Activated B cell treated with CpG ODN at 0.5 μM for 24 hours (primary cell): ENCODE data around the gene FADS1. TPM values are rescaled to one million over a fixed set of nuclear protein-coding genes. Genes with fewer than 3 reads are reported as not detected.

Experiments
- ATAC-seq: fragments of 200-7000 bp; cut with Tn5 transposase; one replicate; pipeline ENCODE4 v1.10.0; 2021; ENCODE audit warnings: low read depth, mild to moderate bottlenecking, moderate library complexity
- CTCF ChIA-PET: fragments of 350-600 bp; sonication (Branson Sonifier 250); formaldehyde crosslinking; loops from one replicate; lab custom pipeline; 2021; ENCODE audit warnings: antibody characterized with exemption; lab: Charles Lee
- POLR2A ChIA-PET: fragments of 350-600 bp; sonication (Branson Sonifier 250); formaldehyde crosslinking; loops from one replicate; lab custom pipeline; 2021; ENCODE audit warnings: antibody characterized with exemption; lab: Charles Lee
- DNase-seq: peaks from one replicate; pipeline ENCODE4 v3.0.0; 2022
- H3K27ac Mint-ChIP-seq: one replicate; pipeline ENCODE4 v1.8.0; 2020; ENCODE audit warnings: mixed read lengths
- H3K27me3 Mint-ChIP-seq: one replicate; pipeline ENCODE4 v1.8.0; 2021; ENCODE audit warnings: mixed read lengths
- H3K36me3 Mint-ChIP-seq: one replicate; pipeline ENCODE4 v1.8.0; 2021; ENCODE audit warnings: low read depth, mixed read lengths
- H3K4me1 Mint-ChIP-seq: one replicate; pipeline ENCODE4 v1.8.0; 2021; ENCODE audit warnings: mixed read lengths
- H3K4me3 Mint-ChIP-seq: one replicate; pipeline ENCODE4 v1.8.0; 2020; ENCODE audit warnings: mild to moderate bottlenecking, mixed read lengths
- H3K9me3 Mint-ChIP-seq: one replicate; pipeline ENCODE4 v1.8.0; 2020; ENCODE audit warnings: mixed read lengths
- intact Hi-C: fragments of 100-400 bp; cut with micrococcal nuclease; formaldehyde crosslinking; loops from one replicate; pipeline ENCODE4 v1.15.1; 2024
- total RNA-seq: library from RNA; stranded (reverse); gene quantifications from 2 replicates; pipeline ENCODE4 v1.2.3, GENCODE V29; 2022
- TF ChIP-seq, protein P1 (sequence below): fragments of 200-600 bp; IDR thresholded peaks from one replicate; pipeline ENCODE4 v1.8.0; 2022; ENCODE audit warnings: antibody characterized with exemption, mild to moderate bottlenecking

Gene FADS1
- total RNA-seq, 1 donor from 2014 or later = 23.3 TPM

DNA sequence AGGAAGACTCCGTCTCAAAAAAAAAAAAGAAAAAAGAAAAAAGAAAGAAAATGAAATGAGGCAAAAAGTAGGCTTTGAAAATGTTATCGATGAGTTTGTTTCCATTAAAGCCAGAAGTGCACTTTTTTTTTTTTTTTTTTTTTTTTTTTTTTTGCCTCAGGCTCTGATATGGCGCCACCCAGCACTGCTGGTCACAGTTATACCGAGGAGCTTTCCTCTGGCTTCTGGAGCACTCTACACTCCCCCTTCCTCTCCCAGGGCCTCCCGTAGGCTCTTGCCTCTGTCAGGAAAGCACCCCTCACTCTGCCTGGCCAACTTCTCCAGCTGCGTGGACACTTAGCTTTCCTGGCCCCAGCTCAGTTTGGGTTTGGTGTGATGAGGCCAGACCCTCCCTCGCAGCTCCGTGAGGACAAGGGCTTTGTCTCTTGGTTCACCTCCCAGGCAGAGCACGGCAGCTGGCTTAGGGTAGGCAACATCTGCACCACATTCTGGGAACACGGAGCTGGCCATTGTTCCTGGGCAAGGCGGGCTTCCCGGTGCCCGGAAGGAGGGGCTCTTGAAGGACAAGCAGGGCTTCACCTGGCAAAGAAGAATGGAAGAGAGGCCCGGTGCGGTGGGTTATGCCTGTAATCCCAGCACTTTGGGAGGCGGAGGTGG is 28.2 kb upstream of the FADS1 start:
- intact Hi-C loops = no loop called here
- peaks cover 1% of the 10 kb centered on the region for H3K36me3 Mint-ChIP-seq
- POLR2A ChIA-PET = interaction anchor here (0.5 kb wide), 1 partner anchor 116 kb away, joined by 3 read pairs; no protein-coding TSS in a partner anchor
- no peak overlapping the region for H3K27ac Mint-ChIP-seq
- no peaks in the 10 kb centered on the region for H3K9me3 Mint-ChIP-seq
- no peak overlapping the region for H3K4me3 Mint-ChIP-seq
- H3K27me3 Mint-ChIP-seq = no peaks in the 10 kb centered on the region
- CTCF ChIA-PET = interaction anchor here (0.7 to 1.1 kb wide), 2 partner anchors 26 to 48 kb away, joined by 4 read pairs; no protein-coding TSS in a partner anchor
- DNase-seq (no peak), ATAC-seq (no peak)
- TF ChIP-seq, protein P1, sequence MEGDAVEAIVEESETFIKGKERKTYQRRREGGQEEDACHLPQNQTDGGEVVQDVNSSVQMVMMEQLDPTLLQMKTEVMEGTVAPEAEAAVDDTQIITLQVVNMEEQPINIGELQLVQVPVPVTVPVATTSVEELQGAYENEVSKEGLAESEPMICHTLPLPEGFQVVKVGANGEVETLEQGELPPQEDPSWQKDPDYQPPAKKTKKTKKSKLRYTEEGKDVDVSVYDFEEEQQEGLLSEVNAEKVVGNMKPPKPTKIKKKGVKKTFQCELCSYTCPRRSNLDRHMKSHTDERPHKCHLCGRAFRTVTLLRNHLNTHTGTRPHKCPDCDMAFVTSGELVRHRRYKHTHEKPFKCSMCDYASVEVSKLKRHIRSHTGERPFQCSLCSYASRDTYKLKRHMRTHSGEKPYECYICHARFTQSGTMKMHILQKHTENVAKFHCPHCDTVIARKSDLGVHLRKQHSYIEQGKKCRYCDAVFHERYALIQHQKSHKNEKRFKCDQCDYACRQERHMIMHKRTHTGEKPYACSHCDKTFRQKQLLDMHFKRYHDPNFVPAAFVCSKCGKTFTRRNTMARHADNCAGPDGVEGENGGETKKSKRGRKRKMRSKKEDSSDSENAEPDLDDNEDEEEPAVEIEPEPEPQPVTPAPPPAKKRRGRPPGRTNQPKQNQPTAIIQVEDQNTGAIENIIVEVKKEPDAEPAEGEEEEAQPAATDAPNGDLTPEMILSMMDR = no peak
- no peaks in the 10 kb centered on the region for H3K4me1 Mint-ChIP-seq

DNA sequence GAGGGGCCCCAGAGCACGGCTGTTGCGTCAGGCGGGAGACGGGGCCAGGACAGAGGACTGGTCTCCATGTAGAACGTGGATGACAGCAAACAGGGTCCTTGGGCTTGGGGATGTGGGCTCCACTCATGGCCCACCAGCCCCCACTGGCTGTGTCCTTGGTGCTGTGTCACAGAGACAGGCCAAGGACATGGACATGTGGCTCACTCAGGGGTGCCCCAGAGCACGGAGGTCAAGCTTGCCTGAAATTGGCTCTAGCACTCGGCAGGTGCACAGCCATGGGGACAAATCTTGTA is 25.7 kb upstream of the FADS1 start:
- ATAC-seq = no peak
- POLR2A ChIA-PET = no interaction called here
- TF ChIP-seq, protein P1 = no peak
- intact Hi-C loops = no loop called here
- CTCF ChIA-PET = interaction anchor here (0.6 kb wide), 1 partner anchor 407 kb away, joined by 3 read pairs; no protein-coding TSS in a partner anchor
- Mint-ChIP-seq H3K9me3 (no peaks in the 10 kb centered on the region), H3K27me3 (no peaks in the 10 kb centered on the region), H3K36me3 (peaks cover 1% of the 10 kb centered on the region), H3K27ac (no peak overlapping the region), H3K4me3 (no peak overlapping the region), H3K4me1 (no peaks in the 10 kb centered on the region)
- no peak for DNase-seq

DNA sequence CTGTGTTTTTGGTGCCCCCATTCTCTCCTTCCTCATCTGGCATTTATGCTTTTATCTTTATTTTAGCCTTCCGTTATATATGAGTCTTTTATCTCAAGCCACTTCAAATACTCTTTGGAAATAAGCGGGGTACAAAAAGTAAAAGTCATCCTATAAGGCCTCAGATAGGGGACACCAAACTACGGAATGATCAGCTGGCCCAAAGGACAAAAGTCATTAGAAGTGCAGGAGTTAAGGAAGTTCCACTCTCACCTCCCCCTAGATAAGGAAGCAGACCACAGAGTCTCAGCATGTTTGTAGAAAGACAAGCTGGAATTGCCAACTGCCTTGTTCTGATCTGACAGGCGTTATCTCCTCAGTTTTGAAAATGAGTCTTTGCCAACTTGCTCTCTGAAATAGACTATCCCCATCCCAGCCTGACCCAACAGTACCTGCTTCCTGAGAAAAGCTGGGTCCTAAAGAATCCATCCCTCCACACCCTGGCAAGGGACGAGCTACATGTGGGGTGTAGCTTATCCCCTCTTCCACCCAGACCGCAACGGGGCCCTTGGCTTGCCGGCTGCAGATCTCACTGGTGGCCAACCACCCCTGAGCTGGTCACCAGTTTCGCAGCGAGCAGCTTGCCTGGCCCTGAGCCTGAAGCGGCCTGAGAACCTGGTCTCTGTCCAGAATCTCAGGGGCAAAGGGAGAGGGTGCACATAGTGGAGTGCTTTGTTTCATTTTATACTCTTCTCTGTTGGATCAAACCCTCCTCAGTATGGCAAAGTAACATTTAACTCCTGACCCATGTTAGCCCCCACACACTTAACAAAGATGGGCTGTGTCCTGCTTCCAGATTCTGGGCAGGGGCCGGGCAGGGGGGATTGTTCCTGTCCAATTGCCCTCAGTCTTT is 25.1 kb upstream of the FADS1 start:
- no peak overlapping the region for H3K4me3 Mint-ChIP-seq
- ATAC-seq = no peak
- H3K36me3 Mint-ChIP-seq = peaks cover 1% of the 10 kb centered on the region
- TF ChIP-seq, protein P1 = no peak
- H3K4me1 Mint-ChIP-seq = no peaks in the 10 kb centered on the region
- ChIA-PET CTCF (interaction anchor here (0.6 to 0.9 kb wide), 2 partner anchors 29 to 406 kb away, joined by 3 read pairs; no protein-coding TSS in a partner anchor), POLR2A (no interaction called here)
- intact Hi-C loops = no loop called here
- DNase-seq = no peak
- no peaks in the 10 kb centered on the region for H3K27me3 Mint-ChIP-seq
- no peaks in the 10 kb centered on the region for H3K9me3 Mint-ChIP-seq
- no peak overlapping the region for H3K27ac Mint-ChIP-seq

DNA sequence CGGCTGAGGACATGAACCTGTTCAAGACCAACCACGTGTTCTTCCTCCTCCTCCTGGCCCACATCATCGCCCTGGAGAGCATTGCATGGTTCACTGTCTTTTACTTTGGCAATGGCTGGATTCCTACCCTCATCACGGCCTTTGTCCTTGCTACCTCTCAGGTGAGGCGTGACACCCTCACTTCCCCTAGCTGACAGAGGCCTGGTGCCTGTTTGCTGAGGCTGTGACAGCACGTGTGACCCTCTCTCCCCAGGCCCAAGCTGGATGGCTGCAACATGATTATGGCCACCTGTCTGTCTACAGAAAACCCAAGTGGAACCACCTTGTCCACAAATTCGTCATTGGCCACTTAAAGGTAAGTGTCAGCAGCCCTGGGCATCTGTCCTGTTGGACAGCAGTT is 23.6 kb upstream of the FADS1 start:
- Mint-ChIP-seq H3K36me3 (peaks cover 1% of the 10 kb centered on the region), H3K4me3 (no peak overlapping the region), H3K4me1 (peaks cover 7% of the 10 kb centered on the region), H3K27me3 (no peaks in the 10 kb centered on the region), H3K27ac (no peak overlapping the region), H3K9me3 (no peaks in the 10 kb centered on the region)
- ChIA-PET CTCF (interaction anchor here (1.1 to 1.6 kb wide), 2 partner anchors 59 to 241 kb away, joined by 3 to 4 read pairs; no protein-coding TSS in a partner anchor), POLR2A (interaction anchor here (1.2 kb wide), 1 partner anchor 25 kb away, joined by 3 read pairs; no protein-coding TSS in a partner anchor)
- intact Hi-C loops = no loop called here
- DNase-seq (no peak), ATAC-seq (no peak)
- TF ChIP-seq, protein P1 = no peak

DNA sequence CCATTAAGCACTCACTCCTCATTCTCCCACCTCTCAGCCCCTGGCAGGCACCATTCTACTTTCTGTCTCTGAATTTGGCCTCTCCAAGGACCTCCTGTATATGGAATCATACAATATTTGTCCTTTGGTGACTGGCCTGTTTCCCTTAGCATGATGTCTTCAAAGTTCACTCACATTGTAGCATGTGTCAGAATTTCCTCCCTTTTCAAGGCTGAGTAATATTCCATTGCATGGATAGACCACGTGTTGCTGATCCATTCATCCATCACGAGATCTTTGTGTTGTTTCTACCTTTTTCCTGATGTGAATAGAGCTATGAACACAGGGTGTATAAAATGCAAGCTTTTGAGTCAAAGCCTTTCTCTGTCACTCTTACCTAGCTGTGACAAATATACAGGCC is 22.9 kb upstream of the FADS1 start:
- POLR2A ChIA-PET = no interaction called here
- H3K27ac Mint-ChIP-seq = no peak overlapping the region
- peaks cover 12% of the 10 kb centered on the region for H3K4me1 Mint-ChIP-seq
- no peaks in the 10 kb centered on the region for H3K9me3 Mint-ChIP-seq
- no peaks in the 10 kb centered on the region for H3K27me3 Mint-ChIP-seq
- TF ChIP-seq, protein P1 = no peak
- no peak for DNase-seq
- ATAC-seq = no peak
- peaks cover 1% of the 10 kb centered on the region for H3K36me3 Mint-ChIP-seq
- CTCF ChIA-PET = interaction anchor here (1.1 to 1.6 kb wide), 2 partner anchors 59 to 242 kb away, joined by 3 to 4 read pairs; no protein-coding TSS in a partner anchor
- intact Hi-C loops = no loop called here
- no peak overlapping the region for H3K4me3 Mint-ChIP-seq
